Camera-type eye (tissue), 1 donor: ENCODE results near the gene RAB7B. TPM values are rescaled to one million over a fixed set of nuclear protein-coding genes. Genes with fewer than 3 reads are reported as not detected.

Experiments used
- total RNA-seq: library from RNA; depleted of rRNA; stranded (reverse); fragments of >200 nt; gene quantifications from one replicate; pipeline ENCODE4 v1.2.3, GENCODE V29; 2014

RAB7B gene, protein sequence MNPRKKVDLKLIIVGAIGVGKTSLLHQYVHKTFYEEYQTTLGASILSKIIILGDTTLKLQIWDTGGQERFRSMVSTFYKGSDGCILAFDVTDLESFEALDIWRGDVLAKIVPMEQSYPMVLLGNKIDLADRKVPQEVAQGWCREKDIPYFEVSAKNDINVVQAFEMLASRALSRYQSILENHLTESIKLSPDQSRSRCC
- total RNA-seq = 5.3 TPM

GRCh38 chr1:206002871-206003801 is at the start of gene RAB7B:
RAB7B (minus strand) TSS chr1:206003395; CDS start chr1:205994135, 9,260 bp downstream.

GRCh38 chr1:206023695-206024094 is 20.5 kb upstream of the RAB7B start, which contains the start of gene CTSE:
CTSE (minus strand) TSS chr1:206023895; CDS start chr1:206023791, 104 bp downstream.

GRCh38 chr1:205943245-205943644 is 60.0 kb downstream of the RAB7B start, which contains the start of gene SLC26A9:
SLC26A9 (minus strand) TSS chr1:205943456; CDS start chr1:205935820, 7,636 bp downstream.

Other genes with a start within 250 kb of the RAB7B start
- 9.3 TPM for gene RAB29, start 227.9 kb downstream of the RAB7B start, total RNA-seq
- gene SLC41A1, start 190.2 kb downstream of the RAB7B start, total RNA-seq = 33.6 TPM
- not detected for gene PM20D1, start 153.3 kb downstream of the RAB7B start, total RNA-seq
- not detected for gene SLC26A9, start 59.9 kb downstream of the RAB7B start, total RNA-seq
- 0.27 TPM for gene CTSE, start 20.5 kb upstream of the RAB7B start, total RNA-seq
- gene RHEX, start 49.8 kb upstream of the RAB7B start, total RNA-seq = 1.6 TPM
- not detected for gene AVPR1B, start 114.0 kb upstream of the RAB7B start, total RNA-seq
- gene FAM72A, start 199.4 kb upstream of the RAB7B start, total RNA-seq = 3.8 TPM
- 118 TPM for gene SRGAP2, start 200.1 kb upstream of the RAB7B start, total RNA-seq